ENCODE data around the gene RNU4-1.

- TF ChIP-seq POLR2A (IDR thresholded peaks at IDR 0.05) = no peak
- TF ChIP-seq CTCF (IDR thresholded peaks at IDR 0.05 in 8 of 11, conservative IDR thresholded peaks at IDR 0.05 in 3 of 11) = no peak
These were observed 29.9 kb downstream of the RNU4-1 start for GRCh38 chr12:120262852-120263747.
